PFSK-1 (cell line): ENCODE results near the gene CDCA7L.

ENCODE experiments used
- FOXP2 ChIP-seq: optimal IDR thresholded peaks from 2 replicates; pipeline ENCODE3; 2011; ENCODE audit warnings: borderline replicate concordance, control low read depth, inconsistent platforms; ENCODE audit not compliant: insufficient read depth; ENCODE audit errors: extremely low read length, extremely low read depth
- POLR2AphosphoS5 ChIP-seq: IDR thresholded peaks from 2 replicates; pipeline ENCODE4 v1.6.1; 2012; ENCODE audit warnings: low read depth, mild to moderate bottlenecking, control low read depth, low read length, moderate library complexity
- SIN3A ChIP-seq: IDR thresholded peaks from 2 replicates; pipeline ENCODE4 v1.6.1; 2012; ENCODE audit warnings: mild to moderate bottlenecking, low read length, moderate library complexity, borderline replicate concordance; ENCODE audit not compliant: insufficient read depth
- TAF1 ChIP-seq: IDR thresholded peaks from 2 replicates; pipeline ENCODE4 v1.6.1; 2012; ENCODE audit warnings: low read length, control low read depth, borderline replicate concordance; ENCODE audit not compliant: insufficient read depth
- TF ChIP-seq, protein P1 (sequence below), 2 experiments: IDR thresholded peaks; 2 replicates each; pipeline versions ENCODE4 v1.6.1 to v1.8.0; 2011 to 2012; ENCODE audit warnings: low read depth in 2 of 2, low read length in 2 of 2, control low read depth in 1 of 2, inconsistent platforms in 1 of 2, mild to moderate bottlenecking in 1 of 2, moderate library complexity in 1 of 2; ENCODE audit not compliant: insufficient read depth in 1 of 2

The CDCA7L gene

DNA sequence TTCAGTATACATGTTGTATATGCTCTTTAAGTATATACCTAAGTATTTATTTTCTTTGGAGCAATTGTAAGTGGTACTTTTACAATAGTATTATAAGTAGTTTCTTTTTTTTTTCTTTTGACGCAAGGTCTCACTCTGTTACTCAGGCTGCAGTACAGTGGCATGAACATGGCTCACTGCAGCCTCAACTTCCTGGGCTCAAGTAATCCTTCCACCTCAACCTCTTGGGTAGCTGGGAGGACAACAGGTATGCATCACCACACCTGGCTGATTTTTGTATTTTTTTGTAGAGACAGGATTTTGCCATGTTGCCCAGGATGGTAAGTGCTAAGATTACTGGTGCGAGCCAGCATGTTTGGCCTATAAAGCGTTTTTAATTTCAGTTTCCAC is 13.7 kb upstream of the CDCA7L start:
- no peak for TF ChIP-seq POLR2AphosphoS5
- TF ChIP-seq SIN3A, result no peak
- TF ChIP-seq TAF1, result no peak
- TF ChIP-seq FOXP2, result no peak
- TF ChIP-seq, protein P1, sequence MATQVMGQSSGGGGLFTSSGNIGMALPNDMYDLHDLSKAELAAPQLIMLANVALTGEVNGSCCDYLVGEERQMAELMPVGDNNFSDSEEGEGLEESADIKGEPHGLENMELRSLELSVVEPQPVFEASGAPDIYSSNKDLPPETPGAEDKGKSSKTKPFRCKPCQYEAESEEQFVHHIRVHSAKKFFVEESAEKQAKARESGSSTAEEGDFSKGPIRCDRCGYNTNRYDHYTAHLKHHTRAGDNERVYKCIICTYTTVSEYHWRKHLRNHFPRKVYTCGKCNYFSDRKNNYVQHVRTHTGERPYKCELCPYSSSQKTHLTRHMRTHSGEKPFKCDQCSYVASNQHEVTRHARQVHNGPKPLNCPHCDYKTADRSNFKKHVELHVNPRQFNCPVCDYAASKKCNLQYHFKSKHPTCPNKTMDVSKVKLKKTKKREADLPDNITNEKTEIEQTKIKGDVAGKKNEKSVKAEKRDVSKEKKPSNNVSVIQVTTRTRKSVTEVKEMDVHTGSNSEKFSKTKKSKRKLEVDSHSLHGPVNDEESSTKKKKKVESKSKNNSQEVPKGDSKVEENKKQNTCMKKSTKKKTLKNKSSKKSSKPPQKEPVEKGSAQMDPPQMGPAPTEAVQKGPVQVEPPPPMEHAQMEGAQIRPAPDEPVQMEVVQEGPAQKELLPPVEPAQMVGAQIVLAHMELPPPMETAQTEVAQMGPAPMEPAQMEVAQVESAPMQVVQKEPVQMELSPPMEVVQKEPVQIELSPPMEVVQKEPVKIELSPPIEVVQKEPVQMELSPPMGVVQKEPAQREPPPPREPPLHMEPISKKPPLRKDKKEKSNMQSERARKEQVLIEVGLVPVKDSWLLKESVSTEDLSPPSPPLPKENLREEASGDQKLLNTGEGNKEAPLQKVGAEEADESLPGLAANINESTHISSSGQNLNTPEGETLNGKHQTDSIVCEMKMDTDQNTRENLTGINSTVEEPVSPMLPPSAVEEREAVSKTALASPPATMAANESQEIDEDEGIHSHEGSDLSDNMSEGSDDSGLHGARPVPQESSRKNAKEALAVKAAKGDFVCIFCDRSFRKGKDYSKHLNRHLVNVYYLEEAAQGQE (IDR thresholded peaks at IDR 0.05; ENCODE audit: insufficient read depth in 1 of 2, low read depth in 2 of 2, low read length in 2 of 2), result no peak

GRCh38 chr7:21953781-21954180 is 8.1 kb upstream of the CDCA7L start:
- no peak for TF ChIP-seq TAF1
- no peak for TF ChIP-seq POLR2AphosphoS5
- no peak for TF ChIP-seq FOXP2
- no peak for TF ChIP-seq SIN3A
- TF ChIP-seq, protein P1 (IDR thresholded peaks at IDR 0.05; ENCODE audit: insufficient read depth in 1 of 2, low read depth in 2 of 2, low read length in 2 of 2), result no peak

DNA sequence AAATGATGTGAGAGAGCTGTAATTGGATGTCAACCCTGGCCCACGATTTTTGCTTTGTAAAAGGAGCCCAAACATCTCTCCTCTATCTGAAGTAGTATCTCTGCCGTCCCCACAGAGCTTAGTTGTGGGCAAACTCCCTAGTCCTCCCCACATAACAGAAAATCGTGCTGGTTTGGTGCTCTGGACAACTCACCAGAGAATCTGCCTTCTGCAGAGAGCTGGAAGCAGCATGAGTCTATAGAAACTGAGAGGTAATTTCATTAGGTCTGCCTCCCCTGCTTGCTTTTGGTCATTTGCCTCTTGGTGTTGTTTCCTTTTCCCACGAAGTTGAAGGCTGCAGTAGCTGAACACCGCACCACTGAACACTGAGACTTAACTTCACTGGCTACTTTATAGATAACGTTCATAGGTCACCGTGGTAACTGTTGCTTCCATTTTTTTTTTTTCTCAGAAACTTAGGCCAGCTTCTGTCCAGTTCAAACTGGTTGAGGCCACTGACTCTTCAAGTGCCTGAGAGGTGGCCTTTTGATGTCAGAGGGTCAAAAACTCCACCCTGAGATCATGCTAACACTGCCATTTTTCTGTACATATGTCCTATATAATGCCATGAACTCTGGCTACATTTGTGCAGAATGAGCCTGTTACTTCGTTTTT is 3.3 kb upstream of the CDCA7L start:
- TF ChIP-seq SIN3A (no peak), FOXP2 (no peak), POLR2AphosphoS5 (no peak), TAF1 (no peak)
- TF ChIP-seq, protein P1 (IDR thresholded peaks at IDR 0.05; ENCODE audit: insufficient read depth in 1 of 2, low read depth in 2 of 2, low read length in 2 of 2), result no peak

DNA sequence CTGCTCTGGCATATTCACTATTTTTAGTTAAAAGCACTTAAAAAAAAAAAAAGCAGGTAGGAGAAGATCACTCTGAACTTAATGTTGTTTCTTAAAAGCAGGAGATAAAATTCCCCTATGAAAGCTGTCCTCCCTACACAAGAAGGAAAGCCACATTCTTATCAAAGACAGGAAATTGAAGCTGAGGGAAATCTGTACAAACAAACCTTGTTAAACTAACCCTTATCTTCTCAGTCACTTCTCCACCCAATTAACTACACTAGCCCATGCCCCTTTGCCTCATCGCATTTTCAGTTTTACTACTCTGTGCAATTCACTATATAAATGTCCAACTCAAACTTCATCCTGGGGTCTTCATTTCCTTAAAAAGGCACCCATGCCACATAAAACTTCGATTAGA is 2.7 kb upstream of the CDCA7L start:
- TF ChIP-seq FOXP2 (no peak), TAF1 (no peak), POLR2AphosphoS5 (no peak), SIN3A (no peak)
- TF ChIP-seq, protein P1 (IDR thresholded peaks at IDR 0.05; ENCODE audit: insufficient read depth in 1 of 2, low read depth in 2 of 2, low read length in 2 of 2), result no peak

DNA sequence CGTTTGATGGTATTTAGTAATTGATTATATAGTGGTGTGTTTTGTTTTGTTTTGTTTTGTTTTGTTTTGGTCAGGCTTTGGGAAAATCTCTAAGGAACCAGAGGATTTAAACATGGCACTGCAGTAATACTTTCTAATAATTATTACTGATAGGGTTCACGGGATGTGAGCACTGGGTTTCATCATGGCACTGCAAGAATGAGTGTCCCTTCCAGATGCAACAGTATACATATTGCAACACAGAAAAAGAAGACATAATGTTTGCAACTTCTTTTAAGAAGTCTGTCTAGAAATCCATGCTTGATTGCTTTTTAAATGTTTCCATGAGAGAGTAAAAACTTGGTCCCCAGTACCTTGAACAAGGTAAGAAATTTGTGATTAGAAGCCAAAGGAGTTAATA is 2.2 kb upstream of the CDCA7L start:
- TF ChIP-seq, protein P1 (IDR thresholded peaks at IDR 0.05; ENCODE audit: insufficient read depth in 1 of 2, low read depth in 2 of 2, low read length in 2 of 2), result no peak
- TF ChIP-seq FOXP2, result no peak
- TF ChIP-seq POLR2AphosphoS5, result no peak
- TF ChIP-seq SIN3A, result no peak
- TF ChIP-seq TAF1, result no peak
